ENCODE measurements around the gene BTRC. TPM values are rescaled to one million over a fixed set of nuclear protein-coding genes. Genes with fewer than 3 reads are reported as not detected.

BTRC gene
- total and polyA plus RNA-seq, 2 experiments from 2014 or later = 8.4 to 11.4 TPM

- Histone ChIP-seq H2AFZ (no peak overlapping the region), H3K9me3 (ENCODE audit: low read depth) (no peaks in the 10 kb centered on the region), H3K4me1 (ENCODE audit: insufficient read depth) (no peaks in the 10 kb centered on the region), H3K4me2 (ENCODE audit: unreplicated experiment) (no peak overlapping the region), H3K9ac (no peak overlapping the region), H3F3A (ENCODE audit: insufficient read depth) (no peaks in the 10 kb centered on the region), H4K20me1 (ENCODE audit: insufficient read depth) (no peaks in the 10 kb centered on the region; the same call in 1 of the 2 replicates), H3K36me3 (ENCODE audit: low read depth) (no peaks in the 10 kb centered on the region), H3K79me2 (ENCODE audit: insufficient read depth) (no peaks in the 10 kb centered on the region), H3K27me3 (replicated peaks; ENCODE audit: insufficient read depth) (no peaks in the 10 kb centered on the region), H3K27ac (no peak overlapping the region), H3K9me2 (ENCODE audit: insufficient read depth) (no peaks in the 10 kb centered on the region), H3K4me3 (no peak overlapping the region)
- WGBS, 2 experiments (ENCODE audit: low coverage in 1 of 2, low lambda C conversion rate in 2 of 2, missing lambda C conversion rate in 2 of 2) = 66 to 67% methylated on average over 4 of the region's 4 CpGs
- TF ChIP-seq EZH2 (IDR thresholded peaks at IDR 0.05; ENCODE audit: insufficient read depth, poor library complexity, severe bottlenecking) (no peak), EZH2phosphoT487 (IDR thresholded peaks at IDR 0.05; ENCODE audit: insufficient read depth, low read depth) (no peak)
- peak; percentile 16 for DNase-seq
- in situ Hi-C loops (cut with MboI) = no loop called here
Measured at GRCh38 chr10:101495324-101495925, 141.5 kb downstream of the BTRC start.

GRCh38 chr10:101504438-101504837, 150.5 kb downstream of the BTRC start:
- Histone ChIP-seq H3K36me3 (ENCODE audit: low read depth) (no peaks in the 10 kb centered on the region), H3F3A (ENCODE audit: insufficient read depth) (no peaks in the 10 kb centered on the region; the same call in 1 of the 2 replicates), H2AFZ (no peak overlapping the region), H4K20me1 (ENCODE audit: insufficient read depth) (no peaks in the 10 kb centered on the region), H3K9me3 (ENCODE audit: low read depth) (no peaks in the 10 kb centered on the region), H3K9ac (no peak overlapping the region), H3K79me2 (ENCODE audit: insufficient read depth) (no peaks in the 10 kb centered on the region), H3K27me3 (replicated peaks; ENCODE audit: insufficient read depth) (no peaks in the 10 kb centered on the region), H3K4me2 (ENCODE audit: unreplicated experiment) (no peak overlapping the region), H3K9me2 (ENCODE audit: insufficient read depth) (no peaks in the 10 kb centered on the region), H3K27ac (no peak overlapping the region), H3K4me3 (no peak overlapping the region), H3K4me1 (ENCODE audit: insufficient read depth) (no peaks in the 10 kb centered on the region)
- DNase-seq = no peak
- 59 to 94% methylated on average over 1 to 2 of the region's 2 CpGs for WGBS, 2 experiments (ENCODE audit: low coverage in 1 of 2, low lambda C conversion rate in 2 of 2, missing lambda C conversion rate in 2 of 2)
- no peak for TF ChIP-seq EZH2phosphoT487 (IDR thresholded peaks at IDR 0.05; ENCODE audit: insufficient read depth, low read depth)
- TF ChIP-seq EZH2 (IDR thresholded peaks at IDR 0.05; ENCODE audit: insufficient read depth, poor library complexity, severe bottlenecking) = no peak
- in situ Hi-C loops (cut with MboI) = no loop called here

- Histone ChIP-seq H3K27ac (no peak overlapping the region), H3K79me2 (ENCODE audit: insufficient read depth) (no peaks in the 10 kb centered on the region), H3K4me2 (ENCODE audit: unreplicated experiment) (no peak overlapping the region), H3K27me3 (replicated peaks; ENCODE audit: insufficient read depth) (no peaks in the 10 kb centered on the region), H3K9me3 (ENCODE audit: low read depth) (no peaks in the 10 kb centered on the region), H3K9ac (no peak overlapping the region), H3K4me1 (ENCODE audit: insufficient read depth) (no peaks in the 10 kb centered on the region), H3F3A (ENCODE audit: insufficient read depth) (no peaks in the 10 kb centered on the region; the same call in 1 of the 2 replicates), H3K4me3 (no peak overlapping the region), H3K36me3 (ENCODE audit: low read depth) (no peaks in the 10 kb centered on the region), H2AFZ (no peak overlapping the region), H4K20me1 (ENCODE audit: insufficient read depth) (no peaks in the 10 kb centered on the region), H3K9me2 (ENCODE audit: insufficient read depth) (no peaks in the 10 kb centered on the region)
- in situ Hi-C loops (cut with MboI) = no loop called here
- no peak for TF ChIP-seq EZH2 (IDR thresholded peaks at IDR 0.05; ENCODE audit: insufficient read depth, poor library complexity, severe bottlenecking)
- no peak for TF ChIP-seq EZH2phosphoT487 (IDR thresholded peaks at IDR 0.05; ENCODE audit: insufficient read depth, low read depth)
- DNase-seq = no peak
- 85% methylated on average over 11 of the region's 11 CpGs for WGBS, 2 experiments (ENCODE audit: low coverage in 1 of 2, low lambda C conversion rate in 2 of 2, missing lambda C conversion rate in 2 of 2)
Measured at GRCh38 chr10:101506829-101507661, 153.1 kb downstream of the BTRC start.

- Histone ChIP-seq H3K9ac (no peak overlapping the region), H3K4me2 (ENCODE audit: unreplicated experiment) (no peak overlapping the region), H3K27ac (no peak overlapping the region), H2AFZ (no peak overlapping the region), H3K4me1 (ENCODE audit: insufficient read depth) (no peaks in the 10 kb centered on the region; the same call in 1 of the 2 replicates), H3K79me2 (ENCODE audit: insufficient read depth) (no peaks in the 10 kb centered on the region), H3K9me3 (ENCODE audit: low read depth) (no peaks in the 10 kb centered on the region), H4K20me1 (ENCODE audit: insufficient read depth) (no peaks in the 10 kb centered on the region), H3F3A (ENCODE audit: insufficient read depth) (peaks cover 7% of the 10 kb centered on the region; the same call in 1 of the 2 replicates), H3K27me3 (replicated peaks; ENCODE audit: insufficient read depth) (no peaks in the 10 kb centered on the region), H3K9me2 (ENCODE audit: insufficient read depth) (no peaks in the 10 kb centered on the region), H3K36me3 (ENCODE audit: low read depth) (no peaks in the 10 kb centered on the region), H3K4me3 (no peak overlapping the region)
- in situ Hi-C loops (cut with MboI) = no loop called here
- TF ChIP-seq EZH2 (IDR thresholded peaks at IDR 0.05; ENCODE audit: insufficient read depth, poor library complexity, severe bottlenecking) (no peak), EZH2phosphoT487 (IDR thresholded peaks at IDR 0.05; ENCODE audit: insufficient read depth, low read depth) (no peak)
- no peak for DNase-seq
Measured at GRCh38 chr10:101507828-101508227, 153.9 kb downstream of the BTRC start.
